Naive thymus-derived CD4-positive, alpha-beta T cell (primary cell): ENCODE data around the gene IL1A. TPM values are rescaled to one million over a fixed set of nuclear protein-coding genes. Genes with fewer than 3 reads are reported as not detected.

Source experiments
- ATAC-seq: fragments of 150-1000 bp; cut with Tn5 transposase; 2 replicates; pipeline ENCODE4 v1.10.0; 2021; ENCODE audit warnings: mild to moderate bottlenecking, moderate library complexity
- CTCF ChIA-PET: fragments of 350-600 bp; sonication (Branson Sonifier 250); formaldehyde crosslinking; loops from one replicate; lab custom pipeline; 2021; ENCODE audit warnings: antibody characterized with exemption; lab: Charles Lee
- POLR2A ChIA-PET: fragments of 350-600 bp; sonication (Branson Sonifier 250); formaldehyde crosslinking; loops from one replicate; lab custom pipeline; 2021; ENCODE audit warnings: antibody characterized with exemption, inconsistent platforms; lab: Charles Lee
- DNase-seq, 9 donors: peaks; one replicate each; pipeline versions ENCODE4 v3.0.0 to v3.0.0-alpha.2; 2020 to 2022; ENCODE audit warnings: mixed read lengths in 1 of 9
- H3K27ac ChIP-seq: one replicate; pipeline ENCODE4 v1.7.0; 2013; ENCODE audit warnings: mild to moderate bottlenecking, low read depth, low read length, moderate library complexity
- H3K27me3 ChIP-seq, 2 donors: one replicate each; pipeline ENCODE4 v1.7.0; 2013; ENCODE audit warnings: low read length in 2 of 2, mild to moderate bottlenecking in 2 of 2, moderate library complexity in 2 of 2; ENCODE audit not compliant: control insufficient read depth in 2 of 2, insufficient read depth in 2 of 2
- H3K36me3 ChIP-seq, 3 experiments: 1 replicate in 2 of 3; 2 replicates in 1 of 3; pipeline ENCODE4 v1.7.0; 2013; ENCODE audit warnings: low read length in 3 of 3, mild to moderate bottlenecking in 3 of 3, moderate library complexity in 1 of 3; ENCODE audit not compliant: insufficient read depth in 3 of 3, control insufficient read depth in 2 of 3
- H3K4me1 ChIP-seq, 2 donors: one replicate each; pipeline ENCODE4 v1.7.0; 2013; ENCODE audit warnings: low read length in 2 of 2, mild to moderate bottlenecking in 2 of 2, moderate library complexity in 1 of 2; ENCODE audit not compliant: control insufficient read depth in 2 of 2, insufficient read depth in 2 of 2
- H3K4me3 ChIP-seq: 2 replicates; pipeline ENCODE4 v1.7.0; 2013; ENCODE audit warnings: mild to moderate bottlenecking, low read length
- H3K9me3 ChIP-seq, 3 experiments: 1 replicate in 2 of 3; 2 replicates in 1 of 3; pipeline ENCODE4 v1.7.0; 2013; ENCODE audit warnings: low read length in 3 of 3; ENCODE audit not compliant: control insufficient read depth in 2 of 3
- H3K27ac Mint-ChIP-seq, 9 donors: one replicate each; pipeline ENCODE4 v1.8.0; 2020 to 2022; ENCODE audit warnings: mixed read lengths in 9 of 9, mild to moderate bottlenecking in 8 of 9, moderate library complexity in 5 of 9, inconsistent platforms in 2 of 9
- H3K27me3 Mint-ChIP-seq, 5 donors: one replicate each; pipeline ENCODE4 v1.8.0; 2021 to 2022; ENCODE audit warnings: mixed read lengths in 5 of 5, mild to moderate bottlenecking in 1 of 5
- H3K36me3 Mint-ChIP-seq, 5 donors: one replicate each; pipeline ENCODE4 v1.8.0; 2020 to 2022; ENCODE audit warnings: mixed read lengths in 5 of 5, mild to moderate bottlenecking in 3 of 5, inconsistent platforms in 1 of 5
- H3K4me1 Mint-ChIP-seq, 7 donors: one replicate each; pipeline ENCODE4 v1.8.0; 2020 to 2022; ENCODE audit warnings: mixed read lengths in 7 of 7, mild to moderate bottlenecking in 3 of 7, inconsistent platforms in 1 of 7
- H3K4me3 Mint-ChIP-seq, 10 donors: one replicate each; pipeline ENCODE4 v1.8.0; 2020 to 2022; ENCODE audit warnings: mild to moderate bottlenecking in 10 of 10, mixed read lengths in 10 of 10, moderate library complexity in 6 of 10, inconsistent platforms in 2 of 10
- H3K9me3 Mint-ChIP-seq, 11 donors: one replicate each; pipeline ENCODE4 v1.8.0; 2020 to 2022; ENCODE audit warnings: mixed read lengths in 11 of 11, mild to moderate bottlenecking in 4 of 11, inconsistent platforms in 1 of 11, moderate library complexity in 1 of 11
- intact Hi-C, 2 donors: fragments of 100-400 bp; cut with micrococcal nuclease; formaldehyde crosslinking; loops; one replicate each; pipeline ENCODE4 v1.15.1; 2023
- polyA plus RNA-seq, 2 donors: library from polyadenylated mRNA; unstranded; fragments of 300-500 nt; fragmentation: Illumina TruSeq; gene quantifications; one replicate each; pipeline ENCODE4 v1.2.3, GENCODE V29; 2021
- total RNA-seq, 6 experiments: library from RNA in 5 of 6; stranded (reverse) in 5 of 6; gene quantifications; 1 replicate in 5 of 6; 2 replicates in 1 of 6; pipeline ENCODE4 v1.2.3 and lab custom pipeline; 2021 to 2026

IL1A gene
- total and polyA plus RNA-seq, 7 experiments from 2014 or later, result 0.22 to 4.3 (median 1.0) TPM; not detected in 3

GRCh38 chr2:112793449-112793978 lies 9.2 kb upstream of the IL1A start:
- Histone ChIP-seq H3K36me3 (no peaks in the 10 kb centered on the region), H3K27ac (no peak overlapping the region), H3K27me3 (no peaks in the 10 kb centered on the region), H3K9me3 (no peaks in the 10 kb centered on the region), H3K4me1 (no peaks in the 10 kb centered on the region), H3K4me3 (no peak overlapping the region)
- Mint-ChIP-seq H3K4me1 (peaks cover 0 to 24% (median 0%) of the 10 kb centered on the region in 7 donors), H3K27ac (peak overlapping the region in 1 of 9 donors; percentile 40), H3K4me3 (no peak overlapping the region), H3K36me3 (peaks cover 0 to 26% (median 0%) of the 10 kb centered on the region in 5 donors), H3K27me3 (peaks cover 0 to 10% (median 0%) of the 10 kb centered on the region in 5 donors), H3K9me3 (peaks cover 0 to 8% (median 0%) of the 10 kb centered on the region in 11 donors)
- POLR2A ChIA-PET, result no interaction called here
- intact Hi-C loops, result no loop called here
- ATAC-seq (peak; percentile 74), DNase-seq (no peak)
- CTCF ChIA-PET, result no interaction called here

GRCh38 chr2:112792419-112792818 lies 8.1 kb upstream of the IL1A start:
- H3K9me3 ChIP-seq, result no peaks in the 10 kb centered on the region
- H3K4me1 ChIP-seq, result no peaks in the 10 kb centered on the region
- no peaks in the 10 kb centered on the region for H3K27me3 ChIP-seq
- no peak overlapping the region for H3K4me3 ChIP-seq
- no peak overlapping the region for H3K27ac ChIP-seq
- no peaks in the 10 kb centered on the region for H3K36me3 ChIP-seq
- Mint-ChIP-seq H3K27me3 (peaks cover 0 to 10% (median 0%) of the 10 kb centered on the region in 5 donors), H3K36me3 (peaks cover 0 to 20% (median 0%) of the 10 kb centered on the region in 5 donors), H3K27ac (no peak overlapping the region), H3K9me3 (peaks cover 0 to 6% (median 0%) of the 10 kb centered on the region in 11 donors), H3K4me3 (no peak overlapping the region), H3K4me1 (peaks cover 0 to 24% (median 0%) of the 10 kb centered on the region in 7 donors)
- intact Hi-C loops, result no loop called here
- CTCF ChIA-PET, result no interaction called here
- POLR2A ChIA-PET, result no interaction called here
- no peak for DNase-seq
- no peak for ATAC-seq

GRCh38 chr2:112791693-112792230 lies 7.5 kb upstream of the IL1A start:
- POLR2A ChIA-PET, result no interaction called here
- DNase-seq, result no peak
- no peaks in the 10 kb centered on the region for H3K4me1 ChIP-seq
- H3K36me3 ChIP-seq, result no peaks in the 10 kb centered on the region
- CTCF ChIA-PET, result no interaction called here
- Mint-ChIP-seq H3K4me1 (peaks cover 0 to 27% (median 0%) of the 10 kb centered on the region in 7 donors), H3K9me3 (peaks cover 0 to 6% (median 0%) of the 10 kb centered on the region in 11 donors), H3K4me3 (no peak overlapping the region), H3K36me3 (peaks cover 0 to 22% (median 0%) of the 10 kb centered on the region in 5 donors), H3K27ac (no peak overlapping the region), H3K27me3 (peaks cover 0 to 11% (median 0%) of the 10 kb centered on the region in 5 donors)
- no peak overlapping the region for H3K4me3 ChIP-seq
- no peak for ATAC-seq
- intact Hi-C loops, result no loop called here
- no peaks in the 10 kb centered on the region for H3K9me3 ChIP-seq
- H3K27ac ChIP-seq, result no peak overlapping the region
- H3K27me3 ChIP-seq, result no peaks in the 10 kb centered on the region

GRCh38 chr2:112791019-112791418 lies 6.7 kb upstream of the IL1A start:
- intact Hi-C loops, result no loop called here
- ChIA-PET CTCF (no interaction called here), POLR2A (no interaction called here)
- no peaks in the 10 kb centered on the region for H3K27me3 ChIP-seq
- H3K4me3 Mint-ChIP-seq, result no peak overlapping the region
- H3K36me3 ChIP-seq, result no peaks in the 10 kb centered on the region
- peaks cover 0 to 3% (median 0%) of the 10 kb centered on the region in 11 donors for H3K9me3 Mint-ChIP-seq
- H3K4me1 Mint-ChIP-seq, result peaks cover 0 to 27% (median 0%) of the 10 kb centered on the region in 7 donors
- H3K4me1 ChIP-seq, result no peaks in the 10 kb centered on the region
- H3K27ac ChIP-seq, result no peak overlapping the region
- DNase-seq, result no peak
- no peak for ATAC-seq
- peaks cover 0 to 11% (median 0%) of the 10 kb centered on the region in 5 donors for H3K27me3 Mint-ChIP-seq
- peaks cover 0 to 22% (median 0%) of the 10 kb centered on the region in 5 donors for H3K36me3 Mint-ChIP-seq
- no peak overlapping the region for H3K4me3 ChIP-seq
- no peak overlapping the region for H3K27ac Mint-ChIP-seq
- H3K9me3 ChIP-seq, result no peaks in the 10 kb centered on the region

GRCh38 chr2:112790305-112790704 lies 6.0 kb upstream of the IL1A start:
- Histone ChIP-seq H3K27me3 (no peaks in the 10 kb centered on the region), H3K4me3 (no peak overlapping the region), H3K9me3 (no peaks in the 10 kb centered on the region), H3K36me3 (no peaks in the 10 kb centered on the region), H3K27ac (no peak overlapping the region), H3K4me1 (no peaks in the 10 kb centered on the region)
- intact Hi-C loops, result no loop called here
- Mint-ChIP-seq H3K4me1 (peaks cover 0 to 22% (median 0%) of the 10 kb centered on the region in 7 donors), H3K4me3 (no peak overlapping the region), H3K27me3 (peaks cover 0 to 7% (median 0%) of the 10 kb centered on the region in 5 donors), H3K9me3 (peaks cover 0 to 1% (median 0%) of the 10 kb centered on the region in 11 donors), H3K36me3 (peaks cover 0 to 19% (median 0%) of the 10 kb centered on the region in 5 donors), H3K27ac (peak overlapping the region in 1 of 9 donors; percentile 4)
- DNase-seq (no peak), ATAC-seq (no peak)
- CTCF ChIA-PET, result no interaction called here
- POLR2A ChIA-PET, result interaction anchor here (0.6 kb wide), 1 partner anchor 41 kb away, joined by 4 read pairs; no protein-coding TSS in a partner anchor

- Mint-ChIP-seq H3K27ac (no peak overlapping the region), H3K27me3 (peaks cover 3 to 10% (median 7%) of the 10 kb centered on the region in 5 donors), H3K9me3 (peaks cover 0 to 1% (median 0%) of the 10 kb centered on the region in 11 donors), H3K4me1 (peaks cover 0 to 20% (median 3%) of the 10 kb centered on the region in 7 donors), H3K36me3 (peaks cover 0 to 18% (median 0%) of the 10 kb centered on the region in 5 donors), H3K4me3 (no peak overlapping the region)
- intact Hi-C loops, result no loop called here
- Histone ChIP-seq H3K9me3 (no peaks in the 10 kb centered on the region), H3K27me3 (no peaks in the 10 kb centered on the region), H3K36me3 (no peaks in the 10 kb centered on the region), H3K27ac (no peak overlapping the region), H3K4me3 (no peak overlapping the region), H3K4me1 (no peaks in the 10 kb centered on the region)
- DNase-seq (no peak), ATAC-seq (no peak)
- POLR2A ChIA-PET, result interaction anchor here (0.8 kb wide), 1 partner anchor 13 kb away, joined by 5 read pairs; no protein-coding TSS in a partner anchor
- CTCF ChIA-PET, result no interaction called here
These were observed 4.9 kb upstream of the IL1A start for GRCh38 chr2:112789186-112789585.
